ENCODE data around the gene KDM4E. TPM values are rescaled to one million over a fixed set of nuclear protein-coding genes. Genes with fewer than 3 reads are reported as not detected.

KDM4E gene
- total and polyA plus RNA-seq, 12 donors: not detected

- WGBS, 4 donors: 20 to 27% (median 22%) methylated on average over 8 of the region's 8 CpGs
- Histone ChIP-seq H3K9me3 (replicated peaks in 1 of 3) (no peaks in the 10 kb centered on the region), H3K4me3 (no peak overlapping the region), H3K27me3 (no peaks in the 10 kb centered on the region), H3K36me3 (replicated peaks in 1 of 2) (no peaks in the 10 kb centered on the region), H3K27ac (peak overlapping the region in 3 of 5 donors; percentile 13 to 64 (median 52)), H3K4me1 (replicated peaks in 1 of 2) (peaks cover 12 to 28% of the 10 kb centered on the region in 2 donors)
- no peak for TF ChIP-seq POLR2A (IDR thresholded peaks at IDR 0.05)
- TF ChIP-seq CTCF (IDR thresholded peaks at IDR 0.05): no peak
- DNase-seq: peak; percentile 59 to 93 (median 90)
- intact Hi-C loops (cut with DNase I): loop anchor here in 1 of 2 donors (5.0 kb wide), 1 partner anchor 72 kb away; no protein-coding TSS in a partner anchor
Measured at GRCh38 chr11:95074792-95075563, 49.9 kb downstream of the KDM4E start.

GRCh38 chr11:95076416-95076815 lies 51.4 kb downstream of the KDM4E start:
- Histone ChIP-seq H3K36me3 (replicated peaks in 1 of 2) (no peaks in the 10 kb centered on the region), H3K27ac (peak overlapping the region in 2 of 5 donors; percentile 13 to 64), H3K9me3 (replicated peaks in 1 of 3) (no peaks in the 10 kb centered on the region), H3K4me1 (replicated peaks in 1 of 2) (peaks cover 24 to 38% of the 10 kb centered on the region in 2 donors), H3K4me3 (no peak overlapping the region), H3K27me3 (no peaks in the 10 kb centered on the region)
- peak in 6 of 7 donors; percentile 27 to 79 (median 41) for DNase-seq
- intact Hi-C loops (cut with DNase I): no loop called here
- TF ChIP-seq POLR2A (IDR thresholded peaks at IDR 0.05): no peak
- no peak for TF ChIP-seq CTCF (IDR thresholded peaks at IDR 0.05)
- WGBS, 4 donors: 0 to 7% (median 5%) methylated on average over 1 of the region's 1 CpG

- peaks cover 25 to 40% of the 10 kb centered on the region in 2 donors for H3K4me1 ChIP-seq (replicated peaks in 1 of 2)
Measured at GRCh38 chr11:95076981-95077380, 51.9 kb downstream of the KDM4E start.

More at GRCh38 chr11:95076981-95077380, 51.9 kb downstream of the KDM4E start:
- no peaks in the 10 kb centered on the region for H3K27me3 ChIP-seq
- H3K27ac ChIP-seq: no peak overlapping the region
- no peak for DNase-seq
- H3K9me3 ChIP-seq (replicated peaks in 1 of 3): no peaks in the 10 kb centered on the region
- intact Hi-C loops (cut with DNase I): no loop called here
- H3K36me3 ChIP-seq (replicated peaks in 1 of 2): no peaks in the 10 kb centered on the region
- no peak overlapping the region for H3K4me3 ChIP-seq
- TF ChIP-seq CTCF (IDR thresholded peaks at IDR 0.05) (no peak), POLR2A (IDR thresholded peaks at IDR 0.05) (no peak)

Other genes starting within 250 kb of the KDM4E start
- 100 to 1,000 TPM in 1 of 9 donors, 10 to 100 TPM in 8; 21.6 to 127 (median 54.1) TPM for gene CWC15, start 51.7 kb upstream of the KDM4E start, total RNA-seq
- 100 to 1,000 TPM in 2 of 3 donors, 10 to 100 TPM in 1; 80.7 to 218 (median 162) TPM for gene CWC15, start 51.7 kb upstream of the KDM4E start, polyA plus RNA-seq
- gene KDM4D, start 51.5 kb upstream of the KDM4E start, total RNA-seq: 1 to 10 TPM in 6 of 9 donors, under 1 TPM in 3; 0.84 to 2.4 (median 1.2) TPM
- gene KDM4D, start 51.5 kb upstream of the KDM4E start, polyA plus RNA-seq: 1 to 10 TPM in 1 of 3 donors, under 1 TPM in 2; 0.40 to 2.0 (median 0.47) TPM
- gene KDM4F, start 24.2 kb downstream of the KDM4E start, total RNA-seq: not detected
- not detected for gene KDM4F, start 24.2 kb downstream of the KDM4E start, polyA plus RNA-seq
- gene SRSF8, start 41.7 kb downstream of the KDM4E start, total RNA-seq: 10 to 100 TPM; 20.0 to 60.4 (median 36.4) TPM
- 10 to 100 TPM; 44.8 to 58.8 (median 54.1) TPM for gene SRSF8, start 41.7 kb downstream of the KDM4E start, polyA plus RNA-seq
- gene ENDOD1, start 64.6 kb downstream of the KDM4E start, total RNA-seq: 10 to 100 TPM; 17.6 to 61.6 (median 33.2) TPM
- gene ENDOD1, start 64.6 kb downstream of the KDM4E start, polyA plus RNA-seq: 10 to 100 TPM in 1 of 3 donors, 1 to 10 TPM in 2; 6.1 to 33.1 (median 6.6) TPM
- gene SESN3, start 205.9 kb downstream of the KDM4E start, total RNA-seq: 10 to 100 TPM; 30.1 to 90.0 (median 41.8) TPM
- 10 to 100 TPM in 1 of 3 donors, 1 to 10 TPM in 2; 5.9 to 14.8 (median 8.3) TPM for gene SESN3, start 205.9 kb downstream of the KDM4E start, polyA plus RNA-seq

Measured in adrenal gland (tissue), 12 donors.